ENCODE measurements around the gene CEMIP2. TPM values are rescaled to one million over a fixed set of nuclear protein-coding genes. Genes with fewer than 3 reads are reported as not detected.
A peak's percentile ranks its signal among the peaks of the same experiment; 100 is the strongest.
"Not testable (repeated sequence)": the region's sequence is repeated elsewhere in the genome, so short reads cannot be mapped to it uniquely, and the experiment has no call there.

CEMIP2 gene
- total and polyA plus RNA-seq, 4 donors, result 37.3 to 150 (median 89.9) TPM

GRCh38 chr9:71693607-71694006, 74.7 kb downstream of the CEMIP2 start:
- Histone ChIP-seq H3K36me3 (ENCODE audit: control insufficient read depth in 4 of 4, insufficient read depth in 4 of 4, low read length in 4 of 4) (peaks cover 20 to 31% (median 23%) of the 10 kb centered on the region in 4 donors), H3K4me1 (ENCODE audit: control insufficient read depth in 5 of 5, insufficient read depth in 5 of 5, low read length in 5 of 5) (peaks cover 0 to 1% (median 0%) of the 10 kb centered on the region in 5 donors)
- TF ChIP-seq CTCF (IDR thresholded peaks at IDR 0.05; ENCODE audit: control extremely low read depth, extremely low read depth), result no peak

DNA sequence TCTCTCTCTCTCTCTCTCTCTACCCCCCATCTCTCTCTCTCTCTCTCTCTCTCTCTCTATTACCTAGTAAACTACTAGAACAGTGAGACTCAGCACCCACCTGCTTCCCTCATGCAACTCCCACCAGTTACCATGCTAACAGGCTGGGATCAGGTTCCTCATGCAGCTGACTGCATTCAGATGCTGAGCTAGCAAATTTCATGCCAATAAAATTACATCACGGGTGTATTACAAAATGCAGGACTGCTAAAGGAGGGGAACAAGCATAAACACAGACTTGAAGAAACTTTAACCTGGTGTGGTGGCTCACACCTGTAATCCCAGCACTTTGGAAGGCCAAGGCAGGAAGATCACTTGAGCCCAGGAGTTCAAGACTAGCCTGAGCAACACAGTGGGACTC, 76.0 kb downstream of the CEMIP2 start:
- Histone ChIP-seq H3K9me3 (ENCODE audit: control insufficient read depth in 4 of 4, insufficient read depth in 3 of 4, low read length in 3 of 4) (peaks cover 0 to 3% (median 0%) of the 10 kb centered on the region in 4 donors), H3K27ac (ENCODE audit: low read depth in 1 of 2, low read length in 1 of 2) (no peak overlapping the region), H3K36me3 (ENCODE audit: control insufficient read depth in 4 of 4, insufficient read depth in 4 of 4, low read length in 4 of 4) (peaks cover 12 to 26% (median 19%) of the 10 kb centered on the region in 4 donors), H3K4me3 (no peak overlapping the region), H3K9ac (ENCODE audit: insufficient read depth in 1 of 2, low read length in 2 of 2) (no peak overlapping the region), H3K4me1 (ENCODE audit: control insufficient read depth in 5 of 5, insufficient read depth in 5 of 5, low read length in 5 of 5) (peaks cover 0 to 1% (median 0%) of the 10 kb centered on the region in 5 donors), H3K27me3 (ENCODE audit: control insufficient read depth in 3 of 3, insufficient read depth in 3 of 3, low read length in 2 of 3) (no peaks in the 10 kb centered on the region)
- peak in 2 of 3 donors; percentile 72 to 79 for DNase-seq
- no peak for ATAC-seq (ENCODE audit: insufficient read depth, low FRiP score)
- 24 to 43% methylated on average over 1 of the region's 1 CpG for WGBS, 2 donors
- TF ChIP-seq CTCF (IDR thresholded peaks at IDR 0.05; ENCODE audit: control extremely low read depth, extremely low read depth), result no peak

More at GRCh38 chr9:71693607-71694006, 74.7 kb downstream of the CEMIP2 start:
- ATAC-seq (ENCODE audit: insufficient read depth, low FRiP score) (no peak), DNase-seq (no peak)
- WGBS, 2 donors, result 91 to 93% methylated on average over 3 of the region's 3 CpGs
- Histone ChIP-seq H3K27ac (ENCODE audit: low read depth in 1 of 2, low read length in 1 of 2) (no peak overlapping the region), H3K27me3 (ENCODE audit: control insufficient read depth in 3 of 3, insufficient read depth in 3 of 3, low read length in 2 of 3) (no peaks in the 10 kb centered on the region), H3K9ac (ENCODE audit: insufficient read depth in 1 of 2, low read length in 2 of 2) (no peak overlapping the region), H3K9me3 (ENCODE audit: control insufficient read depth in 4 of 4, insufficient read depth in 3 of 4, low read length in 3 of 4) (peaks cover 0 to 3% (median 0%) of the 10 kb centered on the region in 4 donors), H3K4me3 (no peak overlapping the region)

- H3K36me3 ChIP-seq (ENCODE audit: control insufficient read depth in 4 of 4, insufficient read depth in 4 of 4, low read length in 4 of 4), result peaks cover 12 to 23% (median 16%) of the 10 kb centered on the region in 4 donors
- not testable (repeated sequence) for H3K4me1 ChIP-seq (ENCODE audit: control insufficient read depth in 5 of 5, insufficient read depth in 5 of 5, low read length in 5 of 5); H3K9ac ChIP-seq (ENCODE audit: insufficient read depth in 1 of 2, low read length in 2 of 2); DNase-seq; H3K9me3 ChIP-seq (ENCODE audit: control insufficient read depth in 4 of 4, insufficient read depth in 3 of 4, low read length in 3 of 4); H3K4me3 ChIP-seq; H3K27me3 ChIP-seq (ENCODE audit: control insufficient read depth in 3 of 3, insufficient read depth in 3 of 3, low read length in 2 of 3); H3K27ac ChIP-seq (ENCODE audit: low read depth in 1 of 2, low read length in 1 of 2); ATAC-seq (ENCODE audit: insufficient read depth, low FRiP score)
These were observed 76.7 kb downstream of the CEMIP2 start for GRCh38 chr9:71691576-71691975.

DNA sequence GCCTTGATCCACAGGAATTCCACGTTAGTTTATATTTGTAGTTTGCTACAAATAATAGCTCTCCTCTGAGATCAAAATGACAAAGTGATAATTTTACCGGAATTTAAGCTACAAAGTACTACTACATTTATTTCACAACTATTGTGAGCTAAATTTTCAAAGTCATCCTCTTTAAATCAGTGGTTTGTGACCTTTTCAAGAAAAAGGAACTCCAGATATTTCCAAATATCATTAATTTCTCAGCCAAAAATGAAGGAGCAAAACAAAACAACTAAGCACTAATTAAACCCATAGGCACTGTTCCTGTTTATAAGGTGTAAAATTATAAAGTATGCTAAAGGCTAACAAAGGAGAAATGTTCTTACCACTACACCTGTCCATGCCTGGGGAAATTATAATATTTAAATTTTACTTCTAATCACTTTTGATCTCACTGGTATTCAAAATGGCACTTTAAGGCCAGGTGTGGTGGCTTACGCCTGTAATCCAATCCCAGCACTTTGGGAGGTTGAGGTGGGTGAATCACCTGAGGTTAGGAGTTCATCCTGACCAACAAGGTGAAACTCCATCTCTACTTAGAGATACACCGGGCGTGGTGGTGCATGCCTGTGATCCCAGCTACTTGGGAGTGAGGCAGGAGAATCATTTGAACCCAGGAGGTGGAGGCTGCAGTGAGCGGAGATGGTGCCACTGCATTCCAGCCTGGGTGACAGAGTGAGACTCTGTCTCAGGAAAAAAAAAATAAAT, 77.5 kb downstream of the CEMIP2 start:
- Histone ChIP-seq H3K4me1 (ENCODE audit: control insufficient read depth in 5 of 5, insufficient read depth in 5 of 5, low read length in 5 of 5) (peaks cover 0 to 1% (median 0%) of the 10 kb centered on the region in 5 donors), H3K27ac (ENCODE audit: low read depth in 1 of 2, low read length in 1 of 2) (no peak overlapping the region), H3K9ac (ENCODE audit: insufficient read depth in 1 of 2, low read length in 2 of 2) (no peak overlapping the region), H3K27me3 (ENCODE audit: control insufficient read depth in 3 of 3, insufficient read depth in 3 of 3, low read length in 2 of 3) (no peaks in the 10 kb centered on the region), H3K36me3 (ENCODE audit: control insufficient read depth in 4 of 4, insufficient read depth in 4 of 4, low read length in 4 of 4) (peaks cover 10 to 23% (median 14%) of the 10 kb centered on the region in 4 donors), H3K9me3 (ENCODE audit: control insufficient read depth in 4 of 4, insufficient read depth in 3 of 4, low read length in 3 of 4) (peaks cover 0 to 3% (median 0%) of the 10 kb centered on the region in 4 donors), H3K4me3 (no peak overlapping the region)
- TF ChIP-seq CTCF (IDR thresholded peaks at IDR 0.05; ENCODE audit: control extremely low read depth, extremely low read depth), result no peak
- no peak for ATAC-seq (ENCODE audit: insufficient read depth, low FRiP score)
- no peak for DNase-seq
- 71 to 88% methylated on average over 6 of the region's 6 CpGs for WGBS, 2 donors
